HG03342 (cell line): ENCODE measurements around the gene ASB9.

Experiments
- ATAC-seq: cut with Tn5 transposase; IDR thresholded peaks from one replicate; pipeline ENCODE4 v1.9.1; 2021; ENCODE audit warnings: mild to moderate bottlenecking, moderate library complexity; ENCODE audit not compliant: unreplicated experiment

ASB9 gene

DNA sequence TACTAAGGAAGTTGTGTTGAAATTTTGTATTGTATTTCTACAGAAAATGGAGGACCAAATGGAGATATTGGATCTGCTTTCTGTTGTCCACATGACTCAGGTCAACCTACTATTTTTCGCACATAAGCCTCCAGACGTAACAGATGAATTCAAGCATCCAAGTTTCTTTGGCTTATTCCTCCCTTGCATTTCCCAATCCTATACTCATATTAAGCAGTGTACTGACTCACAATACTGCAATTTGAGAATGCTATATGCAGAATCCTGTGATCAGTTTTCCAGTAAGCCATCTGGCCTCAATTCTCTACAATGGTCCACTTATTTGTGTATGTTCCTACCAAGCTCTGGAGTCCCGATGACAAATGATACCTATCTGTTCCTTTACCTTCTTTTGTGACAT lies 75.7 kb downstream of the ASB9 start:
- ATAC-seq, result no peak
